Astrocyte of the spinal cord (primary cell): Measurements from ENCODE around the gene PRR13.

Experiments
- DNase-seq: peaks from one replicate; pipeline ENCODE4 v3.0.0; 2011; ENCODE audit warnings: low read depth, low spot score
- H3K4me3 ChIP-seq: 2 replicates; pipeline ENCODE4 v1.5.1; 2011; ENCODE audit warnings: low read depth, mild to moderate bottlenecking, low read length, moderate library complexity
- in situ Hi-C: cut with HindIII; loops from 2 replicates; pipeline ENCODE4 v1.10.0; 2017; ENCODE audit warnings: low sequenced_read_pairs
- TF ChIP-seq, protein P1 (sequence below): IDR thresholded peaks from 2 replicates; pipeline ENCODE4 v1.5.1; 2012; ENCODE audit warnings: low read depth, mild to moderate bottlenecking, low read length, inconsistent platforms

PRR13 gene

DNA sequence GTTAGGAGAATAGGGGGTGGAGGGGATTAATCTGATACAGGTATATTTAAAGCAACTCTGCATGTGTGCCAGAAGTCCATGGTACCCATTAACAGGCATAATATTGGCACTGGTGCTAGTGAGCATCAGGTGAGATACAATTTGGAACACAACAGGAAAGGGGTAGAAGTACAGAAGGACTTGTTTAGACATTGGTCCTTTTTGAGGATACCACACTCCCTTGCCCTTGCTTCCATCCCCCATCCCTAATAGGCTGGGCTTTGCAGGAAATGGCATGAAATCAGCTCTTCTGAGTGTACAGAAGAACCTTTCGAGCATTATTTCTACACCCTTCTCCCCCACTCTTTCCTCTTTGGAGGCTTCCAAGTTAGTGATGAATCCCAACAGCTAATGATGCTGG lies 26.7 kb downstream of the PRR13 start:
- H3K4me3 ChIP-seq, result no peak overlapping the region
- in situ Hi-C loops, result no loop called here
- no peak for DNase-seq
- TF ChIP-seq, protein P1, sequence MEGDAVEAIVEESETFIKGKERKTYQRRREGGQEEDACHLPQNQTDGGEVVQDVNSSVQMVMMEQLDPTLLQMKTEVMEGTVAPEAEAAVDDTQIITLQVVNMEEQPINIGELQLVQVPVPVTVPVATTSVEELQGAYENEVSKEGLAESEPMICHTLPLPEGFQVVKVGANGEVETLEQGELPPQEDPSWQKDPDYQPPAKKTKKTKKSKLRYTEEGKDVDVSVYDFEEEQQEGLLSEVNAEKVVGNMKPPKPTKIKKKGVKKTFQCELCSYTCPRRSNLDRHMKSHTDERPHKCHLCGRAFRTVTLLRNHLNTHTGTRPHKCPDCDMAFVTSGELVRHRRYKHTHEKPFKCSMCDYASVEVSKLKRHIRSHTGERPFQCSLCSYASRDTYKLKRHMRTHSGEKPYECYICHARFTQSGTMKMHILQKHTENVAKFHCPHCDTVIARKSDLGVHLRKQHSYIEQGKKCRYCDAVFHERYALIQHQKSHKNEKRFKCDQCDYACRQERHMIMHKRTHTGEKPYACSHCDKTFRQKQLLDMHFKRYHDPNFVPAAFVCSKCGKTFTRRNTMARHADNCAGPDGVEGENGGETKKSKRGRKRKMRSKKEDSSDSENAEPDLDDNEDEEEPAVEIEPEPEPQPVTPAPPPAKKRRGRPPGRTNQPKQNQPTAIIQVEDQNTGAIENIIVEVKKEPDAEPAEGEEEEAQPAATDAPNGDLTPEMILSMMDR, result no peak

DNA sequence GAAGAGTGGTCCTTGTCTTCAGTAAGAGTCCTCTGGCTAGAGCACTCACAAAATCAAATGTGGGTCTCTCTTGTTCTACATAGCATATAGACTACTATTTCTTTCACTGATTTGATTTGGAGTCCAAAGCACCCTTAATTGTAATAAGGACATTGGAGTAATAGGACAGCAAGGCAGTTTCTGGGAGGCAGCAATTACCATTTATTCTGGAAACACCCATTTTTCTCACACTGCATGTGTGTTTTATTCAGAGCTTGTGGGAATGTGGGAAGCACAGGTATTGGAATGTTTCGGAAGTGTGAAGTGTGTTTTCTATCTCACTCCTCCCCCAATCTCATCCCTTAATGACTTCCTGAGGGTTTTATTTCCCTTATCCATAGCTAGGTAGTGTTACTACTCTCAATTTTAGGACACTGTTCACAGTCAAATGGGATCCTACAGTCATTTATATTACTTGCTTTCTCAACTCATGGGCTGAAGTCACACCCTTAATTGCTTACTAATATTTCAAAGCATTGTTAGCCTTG lies 30.6 kb downstream of the PRR13 start:
- TF ChIP-seq, protein P1, result no peak
- no peak for DNase-seq
- H3K4me3 ChIP-seq, result no peak overlapping the region
- in situ Hi-C loops, result no loop called here

DNA sequence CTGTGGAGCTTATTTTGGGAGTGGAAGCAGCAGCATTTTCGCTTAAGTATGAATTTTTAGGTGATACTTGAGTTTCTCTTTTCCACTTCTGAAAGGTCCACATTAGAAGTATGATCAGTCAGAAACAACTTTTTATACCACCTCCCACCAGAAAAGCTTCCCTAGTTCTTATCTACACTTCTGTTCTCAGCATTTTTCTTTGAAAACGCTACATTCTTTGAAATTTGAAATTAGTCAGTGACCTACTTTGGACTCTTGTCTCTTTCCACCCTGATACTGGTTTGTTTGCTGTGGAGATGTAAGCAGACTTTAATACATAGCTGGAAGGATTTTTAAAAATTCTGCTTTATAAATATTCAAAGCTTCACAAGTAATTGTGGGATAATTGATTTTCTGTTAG lies 32.5 kb downstream of the PRR13 start:
- H3K4me3 ChIP-seq, result no peak overlapping the region
- no peak for DNase-seq
- TF ChIP-seq, protein P1, result no peak
- in situ Hi-C loops, result no loop called here

DNA sequence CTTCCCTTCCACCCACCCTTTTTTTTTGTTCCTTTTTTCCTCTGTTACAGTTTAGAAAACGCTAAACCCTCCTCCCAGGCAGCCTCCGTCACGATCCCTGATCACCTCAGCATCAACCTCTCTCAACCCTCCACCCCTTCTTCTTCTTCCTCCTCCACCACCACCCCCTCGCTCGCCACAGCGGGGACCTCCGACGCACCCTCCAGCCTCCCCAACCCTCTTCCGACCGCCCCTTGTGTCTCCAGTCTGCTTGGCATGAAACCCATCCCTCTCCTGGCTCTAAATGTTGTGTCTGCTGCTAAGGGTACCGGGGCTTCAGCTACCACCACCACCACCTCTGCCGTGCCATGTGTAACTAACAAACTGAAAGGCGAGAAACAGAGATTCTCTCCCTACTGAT lies 33.3 kb downstream of the PRR13 start:
- in situ Hi-C loops, result no loop called here
- no peak overlapping the region for H3K4me3 ChIP-seq
- DNase-seq, result no peak
- TF ChIP-seq, protein P1, result no peak

DNA sequence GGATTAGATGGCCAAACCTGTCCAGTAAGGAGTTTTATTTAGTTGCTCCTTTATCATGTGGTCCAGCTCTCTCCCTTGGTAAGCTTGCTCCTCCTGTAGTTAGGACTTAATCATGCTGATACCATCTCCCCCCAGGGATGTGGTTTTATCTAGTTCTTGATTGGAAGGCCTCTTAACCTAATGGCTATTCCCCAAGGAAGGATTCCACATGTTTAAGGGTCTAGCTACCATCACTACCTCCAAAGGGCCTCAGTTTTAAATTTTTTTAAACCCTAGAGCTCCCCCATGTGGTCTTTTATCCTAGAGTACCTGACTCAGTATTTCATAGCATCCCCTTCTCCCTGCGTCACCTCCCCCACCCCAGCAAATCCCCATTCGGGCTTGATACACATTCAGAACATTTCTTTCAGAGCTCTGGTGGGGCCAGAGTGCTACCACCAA lies 35.3 kb downstream of the PRR13 start:
- in situ Hi-C loops, result no loop called here
- TF ChIP-seq, protein P1, result peak; percentile 40
- DNase-seq, result no peak

DNA sequence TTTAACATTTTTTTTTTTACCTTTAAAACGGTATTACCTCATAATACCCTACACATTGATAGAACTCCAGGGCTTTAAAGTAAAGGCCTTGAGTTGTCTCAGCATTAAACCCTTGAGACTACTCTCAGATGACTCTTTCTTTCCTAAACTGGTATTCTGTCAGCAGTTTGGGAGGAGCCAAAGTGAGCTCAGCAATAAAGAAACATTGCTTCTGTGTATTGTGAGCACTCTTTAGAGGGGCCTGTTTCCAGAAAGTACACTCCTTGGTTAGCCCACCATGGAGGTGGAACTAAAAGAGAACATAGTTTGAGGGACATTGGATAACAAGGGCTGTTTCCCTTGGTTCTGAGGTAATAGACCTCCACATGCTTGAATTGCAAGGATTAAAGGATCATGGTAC lies 37.3 kb downstream of the PRR13 start:
- in situ Hi-C loops, result no loop called here
- TF ChIP-seq, protein P1, result no peak
- DNase-seq, result no peak
- H3K4me3 ChIP-seq, result no peak overlapping the region

More for the DNA sequence above, 35.3 kb downstream of the PRR13 start:
- no peak overlapping the region for H3K4me3 ChIP-seq

DNA sequence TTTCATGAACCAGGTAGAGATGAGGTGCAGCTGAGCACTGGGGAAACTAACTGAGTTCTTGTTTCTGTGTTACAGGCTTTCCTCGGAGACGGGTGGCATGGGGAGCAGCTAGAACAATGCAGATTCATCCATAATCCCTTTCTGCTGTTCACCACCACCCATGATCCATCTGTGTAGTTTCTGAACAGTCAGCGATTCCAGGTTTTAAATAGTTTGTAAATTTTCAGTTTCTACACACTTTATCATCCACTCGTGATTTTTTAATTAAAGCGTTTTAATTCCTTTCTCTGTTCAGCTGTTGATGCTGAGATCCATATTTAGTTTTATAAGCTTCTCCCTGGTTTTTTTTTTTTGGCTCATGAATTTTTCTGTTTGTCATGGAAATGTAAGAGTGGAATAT lies 37.8 kb downstream of the PRR13 start:
- in situ Hi-C loops, result no loop called here
- DNase-seq, result no peak
- TF ChIP-seq, protein P1, result no peak
- no peak overlapping the region for H3K4me3 ChIP-seq
